Activated CD8-positive, alpha-beta T cell treated with anti-CD3 and anti-CD28 coated beads, Interleukin-2, amount 10 ng/mL, durations not matched to agents 7 days and 5 days (primary cell): ENCODE results near the gene TMEM200A. TPM values are rescaled to one million over a fixed set of nuclear protein-coding genes. Genes with fewer than 3 reads are reported as not detected.
"Not testable (repeated sequence)": the region's sequence is repeated elsewhere in the genome, so short reads cannot be mapped to it uniquely, and the experiment has no call there.

ENCODE experiments used
- ATAC-seq: fragments of 150-1000 bp; cut with Tn5 transposase; one replicate; pipeline ENCODE4 v1.10.0; 2021; ENCODE audit warnings: moderate library complexity
- CTCF ChIA-PET: fragments of 350-600 bp; sonication (Branson Sonifier 250); formaldehyde crosslinking; loops from one replicate; lab custom pipeline; 2021; ENCODE audit warnings: antibody characterized with exemption; lab: Charles Lee
- POLR2A ChIA-PET: fragments of 350-600 bp; sonication (Branson Sonifier 250); formaldehyde crosslinking; loops from one replicate; lab custom pipeline; 2021; ENCODE audit warnings: antibody characterized with exemption; lab: Charles Lee
- DNase-seq: peaks from one replicate; pipeline ENCODE4 v3.0.0-alpha.2; 2020
- H3K27ac Mint-ChIP-seq: one replicate; pipeline ENCODE4 v1.8.0; 2021; ENCODE audit warnings: mild to moderate bottlenecking, mixed read lengths
- H3K27me3 Mint-ChIP-seq: one replicate; pipeline ENCODE4 v1.8.0; 2021; ENCODE audit warnings: low read depth, mixed read lengths
- H3K36me3 Mint-ChIP-seq: one replicate; pipeline ENCODE4 v1.8.0; 2021; ENCODE audit warnings: low read depth, mixed read lengths
- H3K4me1 Mint-ChIP-seq: one replicate; pipeline ENCODE4 v1.8.0; 2021; ENCODE audit warnings: low read depth, mixed read lengths
- H3K4me3 Mint-ChIP-seq: one replicate; pipeline ENCODE4 v1.8.0; 2021; ENCODE audit warnings: mild to moderate bottlenecking, mixed read lengths
- H3K9me3 Mint-ChIP-seq: one replicate; pipeline ENCODE4 v1.8.0; 2022; ENCODE audit warnings: mixed read lengths; ENCODE audit not compliant: insufficient read depth
- total RNA-seq, 2 experiments: library from RNA; stranded (reverse); gene quantifications; one replicate each; pipeline ENCODE4 v1.2.3, GENCODE V29; 2021

The TMEM200A gene
- 1 to 10 TPM; 2.6 to 2.7 TPM for total RNA-seq

GRCh38 chr6:130365166-130366106 is at the start of gene TMEM200A:
TMEM200A (plus strand) TSS chr6:130366017; CDS start chr6:130440423, 74,406 bp downstream.
- Mint-ChIP-seq H3K36me3 (peaks cover 5% of the 10 kb centered on the region), H3K27ac (no peak within 1 kb of the TSS), H3K9me3 (no peaks in the 10 kb centered on the region), H3K4me3 (peak within 1 kb of the TSS; percentile 71), H3K27me3 (peaks cover 35% of the 10 kb centered on the region), H3K4me1 (peaks cover 18% of the 10 kb centered on the region)
- ATAC-seq, result peak; percentile 66
- ChIA-PET CTCF (interaction anchor here (0.8 to 2.0 kb wide), 9 partner anchors 15 to 333 kb away, joined by 3 to 11 read pairs (median 3); no protein-coding TSS in a partner anchor), POLR2A (no interaction called here)
- peak; percentile 51 for DNase-seq

DNA sequence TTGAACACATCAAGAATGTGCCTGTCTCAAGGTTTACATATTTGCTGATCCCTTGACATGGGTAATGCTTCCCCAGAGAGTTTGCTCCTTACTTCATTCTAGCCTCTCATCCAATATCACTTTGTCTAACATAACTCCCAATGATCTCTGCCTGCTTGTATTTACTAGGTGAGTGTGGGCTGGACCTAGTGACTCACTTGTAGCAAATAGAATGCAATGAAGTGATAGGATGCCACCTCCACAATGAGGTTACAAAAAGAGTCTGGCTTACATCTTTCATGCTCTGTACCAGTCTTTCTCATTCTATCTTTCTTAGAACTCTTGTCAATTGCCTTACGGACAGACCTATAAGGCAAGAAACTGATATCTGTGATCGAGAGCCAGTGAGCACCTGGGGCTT is 44.9 kb upstream of the TMEM200A start:
- DNase-seq (no peak), ATAC-seq (no peak)
- CTCF ChIA-PET, result interaction anchor here (0.8 to 3.6 kb wide), 12 partner anchors 10 to 796 kb away, joined by 3 to 55 read pairs (median 4); no protein-coding TSS in a partner anchor
- Mint-ChIP-seq H3K27ac (no peak overlapping the region), H3K36me3 (no peaks in the 10 kb centered on the region), H3K4me1 (peaks cover 15% of the 10 kb centered on the region), H3K9me3 (no peaks in the 10 kb centered on the region), H3K27me3 (peaks cover 11% of the 10 kb centered on the region), H3K4me3 (no peak overlapping the region)
- POLR2A ChIA-PET, result no interaction called here

GRCh38 chr6:130322673-130323268 is 43.0 kb upstream of the TMEM200A start:
- H3K9me3 Mint-ChIP-seq, result no peaks in the 10 kb centered on the region
- ATAC-seq, result no peak
- H3K36me3 Mint-ChIP-seq, result no peaks in the 10 kb centered on the region
- H3K4me3 Mint-ChIP-seq, result no peak overlapping the region
- H3K4me1 Mint-ChIP-seq, result peaks cover 15% of the 10 kb centered on the region
- H3K27me3 Mint-ChIP-seq, result peaks cover 11% of the 10 kb centered on the region
- ChIA-PET POLR2A (interaction anchor here (1.0 kb wide), 1 partner anchor 375 kb away, joined by 3 read pairs; no protein-coding TSS in a partner anchor), CTCF (interaction anchor here (0.7 to 3.6 kb wide), 14 partner anchors 11 to 794 kb away, joined by 3 to 55 read pairs (median 4); no protein-coding TSS in a partner anchor)
- no peak overlapping the region for H3K27ac Mint-ChIP-seq
- peak; percentile 71 for DNase-seq

DNA sequence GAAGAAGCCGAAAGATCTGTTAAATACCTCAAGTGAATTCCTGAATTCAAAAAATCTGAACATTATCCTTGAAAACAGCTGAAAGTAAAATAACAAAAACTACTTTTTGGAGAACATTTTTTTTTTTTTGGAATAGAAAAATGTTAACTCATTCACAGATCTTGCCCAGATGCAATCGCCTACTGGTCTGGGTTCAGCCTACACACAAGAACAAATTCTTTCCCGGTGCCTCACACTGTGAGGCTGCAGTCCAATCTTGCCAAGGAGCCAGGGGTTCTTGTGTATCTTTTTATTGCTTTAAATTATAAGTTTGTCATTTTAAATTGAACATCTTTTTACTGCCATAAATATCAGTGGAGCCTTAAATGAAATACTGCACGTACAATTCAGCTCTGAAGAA is 41.2 kb upstream of the TMEM200A start:
- H3K27me3 Mint-ChIP-seq, result peaks cover 8% of the 10 kb centered on the region
- CTCF ChIA-PET, result interaction anchor here (0.8 to 5.4 kb wide), 7 partner anchors 9 to 519 kb away, joined by 3 to 43 read pairs (median 4); no protein-coding TSS in a partner anchor
- POLR2A ChIA-PET, result no interaction called here
- ATAC-seq (no peak), DNase-seq (no peak)
- H3K4me3 Mint-ChIP-seq, result no peak overlapping the region
- H3K9me3 Mint-ChIP-seq, result no peaks in the 10 kb centered on the region
- H3K4me1 Mint-ChIP-seq, result peaks cover 15% of the 10 kb centered on the region
- H3K36me3 Mint-ChIP-seq, result no peaks in the 10 kb centered on the region
- no peak overlapping the region for H3K27ac Mint-ChIP-seq

GRCh38 chr6:130326496-130326895 is 39.3 kb upstream of the TMEM200A start:
- Mint-ChIP-seq H3K27me3 (no peaks in the 10 kb centered on the region), H3K27ac (no peak overlapping the region), H3K4me1 (peaks cover 15% of the 10 kb centered on the region), H3K9me3 (no peaks in the 10 kb centered on the region), H3K36me3 (peaks cover 1% of the 10 kb centered on the region), H3K4me3 (no peak overlapping the region)
- CTCF ChIA-PET, result interaction anchor here (0.9 to 5.4 kb wide), 3 partner anchors 14 to 372 kb away, joined by 3 to 43 read pairs (median 5); no protein-coding TSS in a partner anchor
- ATAC-seq (no peak), DNase-seq (no peak)
- POLR2A ChIA-PET, result no interaction called here

GRCh38 chr6:130337534-130337933 is 28.3 kb upstream of the TMEM200A start:
- Mint-ChIP-seq H3K4me3 (no peak overlapping the region), H3K4me1 (no peaks in the 10 kb centered on the region), H3K9me3 (no peaks in the 10 kb centered on the region), H3K27me3 (no peaks in the 10 kb centered on the region), H3K27ac (no peak overlapping the region), H3K36me3 (no peaks in the 10 kb centered on the region)
- ATAC-seq (no peak), DNase-seq (no peak)
- ChIA-PET CTCF (no interaction called here), POLR2A (no interaction called here)

- ATAC-seq, H3K4me1 Mint-ChIP-seq, H3K27me3 Mint-ChIP-seq, H3K4me3 Mint-ChIP-seq, DNase-seq, H3K27ac Mint-ChIP-seq, POLR2A ChIA-PET, H3K9me3 Mint-ChIP-seq, H3K36me3 Mint-ChIP-seq, CTCF ChIA-PET: not testable (repeated sequence)
These were observed 19.5 kb upstream of the TMEM200A start for GRCh38 chr6:130346324-130346723.

GRCh38 chr6:130354322-130354721 is 11.5 kb upstream of the TMEM200A start:
- POLR2A ChIA-PET, result no interaction called here
- H3K9me3 Mint-ChIP-seq, result peaks cover 7% of the 10 kb centered on the region
- CTCF ChIA-PET, result no interaction called here
- no peak overlapping the region for H3K4me3 Mint-ChIP-seq
- no peaks in the 10 kb centered on the region for H3K4me1 Mint-ChIP-seq
- H3K27ac Mint-ChIP-seq, result no peak overlapping the region
- no peaks in the 10 kb centered on the region for H3K36me3 Mint-ChIP-seq
- H3K27me3 Mint-ChIP-seq, result peaks cover 19% of the 10 kb centered on the region
- no peak for DNase-seq
- ATAC-seq, result no peak

DNA sequence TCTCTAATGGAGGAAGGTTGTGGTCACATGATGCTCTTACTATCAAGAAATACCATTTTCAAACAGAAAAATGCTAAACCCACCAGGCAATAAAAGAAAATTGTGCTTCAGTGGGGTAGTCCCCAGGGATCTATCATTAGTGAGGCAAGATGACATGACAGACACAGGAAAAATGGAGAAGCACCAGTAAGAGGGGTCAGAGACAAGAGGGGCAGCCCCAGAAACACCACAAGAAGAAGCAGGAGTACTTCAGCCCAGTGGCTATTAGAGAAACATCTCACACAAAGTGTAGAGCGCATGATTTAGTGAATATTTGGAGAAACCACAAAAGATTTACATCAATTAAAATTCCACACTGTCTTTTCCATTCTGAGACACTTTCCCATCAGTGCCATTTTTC is 10.2 kb upstream of the TMEM200A start:
- peaks cover 20% of the 10 kb centered on the region for H3K27me3 Mint-ChIP-seq
- ATAC-seq (no peak), DNase-seq (no peak)
- H3K9me3 Mint-ChIP-seq, result peaks cover 12% of the 10 kb centered on the region
- ChIA-PET POLR2A (no interaction called here), CTCF (no interaction called here)
- H3K36me3 Mint-ChIP-seq, result no peaks in the 10 kb centered on the region
- H3K4me3 Mint-ChIP-seq, result no peak overlapping the region
- no peaks in the 10 kb centered on the region for H3K4me1 Mint-ChIP-seq
- no peak overlapping the region for H3K27ac Mint-ChIP-seq

- ChIA-PET CTCF (interaction anchor here (0.7 to 1.9 kb wide), 2 partner anchors 11 to 341 kb away, joined by 3 to 8 read pairs; no protein-coding TSS in a partner anchor), POLR2A (no interaction called here)
- no peaks in the 10 kb centered on the region for H3K4me1 Mint-ChIP-seq
- H3K36me3 Mint-ChIP-seq, result no peaks in the 10 kb centered on the region
- no peak overlapping the region for H3K4me3 Mint-ChIP-seq
- DNase-seq (no peak), ATAC-seq (no peak)
- H3K27me3 Mint-ChIP-seq, result peaks cover 20% of the 10 kb centered on the region
- no peak overlapping the region for H3K27ac Mint-ChIP-seq
- peaks cover 5% of the 10 kb centered on the region for H3K9me3 Mint-ChIP-seq
These were observed 8.4 kb upstream of the TMEM200A start for GRCh38 chr6:130357436-130357835.

DNA sequence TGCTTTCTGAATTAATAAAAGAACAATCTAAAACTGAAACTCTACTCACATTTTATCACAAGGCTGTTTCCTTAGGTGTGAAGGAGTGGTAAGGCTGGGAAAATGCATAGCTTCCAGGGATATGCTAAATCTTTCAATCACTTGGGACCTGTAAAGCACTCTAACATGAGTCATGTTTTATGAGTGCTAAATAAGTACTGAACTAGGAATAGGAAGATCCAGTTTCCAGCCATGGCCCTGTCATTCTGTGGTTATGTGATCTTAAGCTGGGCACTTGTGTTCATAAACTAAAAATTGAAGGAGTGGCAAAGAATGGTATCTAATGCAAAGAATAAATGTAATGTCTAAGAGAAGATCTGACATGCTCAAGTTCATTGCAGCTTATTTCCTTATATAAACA is 6.1 kb upstream of the TMEM200A start:
- CTCF ChIA-PET, result no interaction called here
- H3K27ac Mint-ChIP-seq, result no peak overlapping the region
- peaks cover 21% of the 10 kb centered on the region for H3K27me3 Mint-ChIP-seq
- H3K9me3 Mint-ChIP-seq, result peaks cover 5% of the 10 kb centered on the region
- no peak for DNase-seq
- H3K4me1 Mint-ChIP-seq, result peaks cover 6% of the 10 kb centered on the region
- no peak for ATAC-seq
- no peaks in the 10 kb centered on the region for H3K36me3 Mint-ChIP-seq
- POLR2A ChIA-PET, result no interaction called here
- H3K4me3 Mint-ChIP-seq, result no peak overlapping the region
